HepG2 (cell line): ENCODE measurements around the gene COL18A1. TPM values are rescaled to one million over a fixed set of nuclear protein-coding genes. Genes with fewer than 3 reads are reported as not detected.

ENCODE experiments used
- AFF4 ChIP-seq: sonication (generic); formaldehyde crosslinking; IDR thresholded peaks from 2 replicates; pipeline ENCODE4 v1.4.0; 2020; ENCODE audit warnings: missing genetic modification reagents
- FOXM1 ChIP-seq: sonication (generic); formaldehyde crosslinking; IDR thresholded peaks from 2 replicates; pipeline ENCODE4 v1.5.0; 2020; ENCODE audit warnings: missing genetic modification reagents
- ISX ChIP-seq: sonication (generic); formaldehyde crosslinking; conservative IDR thresholded peaks from 2 replicates; pipeline ENCODE4 v1.5.0; 2020; ENCODE audit warnings: missing genetic modification reagents
- NFE2L1 ChIP-seq: sonication (generic); formaldehyde crosslinking; IDR thresholded peaks from 2 replicates; pipeline ENCODE4 v1.4.0; 2020; ENCODE audit warnings: missing genetic modification reagents, mild to moderate bottlenecking, borderline replicate concordance
- NKX3-1 ChIP-seq: sonication (generic); formaldehyde crosslinking; IDR thresholded peaks from 2 replicates; pipeline ENCODE4 v1.5.0; 2020; ENCODE audit warnings: missing genetic modification reagents
- POLR2G ChIP-seq: fragments of 200-400 bp; formaldehyde crosslinking; IDR thresholded peaks from 2 replicates; pipeline ENCODE4 v1.6.1; 2018; ENCODE audit warnings: mild to moderate bottlenecking, low read depth, low read length, moderate library complexity
- PRDM10 ChIP-seq: sonication (generic); formaldehyde crosslinking; IDR thresholded peaks from 2 replicates; pipeline ENCODE4 v1.4.0; 2020; ENCODE audit warnings: low read depth, missing genetic modification reagents
- REST ChIP-seq, 2 experiments: IDR thresholded peaks; 2 replicates each; pipeline ENCODE4 v1.6.1; 2011 to 2012; ENCODE audit warnings: low read length in 2 of 2, borderline replicate concordance in 1 of 2, low read depth in 1 of 2, mild to moderate bottlenecking in 1 of 2, moderate library complexity in 1 of 2
- XRCC5 ChIP-seq: fragments of 200-400 bp; formaldehyde crosslinking; optimal IDR thresholded peaks from 2 replicates; pipeline ENCODE3; 2017; ENCODE audit warnings: mild to moderate bottlenecking, low read length
- ZBTB3 ChIP-seq: sonication (generic); formaldehyde crosslinking; IDR thresholded peaks from 2 replicates; pipeline ENCODE4 v1.4.0; 2020; ENCODE audit warnings: low read depth, mild to moderate bottlenecking, moderate library complexity, missing genetic modification reagents, borderline replicate concordance
- ZBTB7A ChIP-seq: sonication (generic); formaldehyde crosslinking; IDR thresholded peaks from 2 replicates; pipeline ENCODE4 v1.8.0; 2022; ENCODE audit warnings: mild to moderate bottlenecking, missing genetic modification reagents
- ZNF234 ChIP-seq: sonication (generic); formaldehyde crosslinking; conservative IDR thresholded peaks from 2 replicates; pipeline ENCODE4 v1.5.1; 2020; ENCODE audit warnings: mild to moderate bottlenecking, missing genetic modification reagents
- ZNF530 ChIP-seq: sonication (generic); formaldehyde crosslinking; IDR thresholded peaks from 2 replicates; pipeline ENCODE4 v1.5.0; 2020; ENCODE audit warnings: low read depth, mild to moderate bottlenecking, missing genetic modification reagents
- ZNF563 ChIP-seq: sonication (generic); formaldehyde crosslinking; IDR thresholded peaks from 2 replicates; pipeline ENCODE4 v1.8.0; 2022; ENCODE audit warnings: mild to moderate bottlenecking, moderate library complexity, missing genetic modification reagents
- ZNF761 ChIP-seq: sonication (generic); formaldehyde crosslinking; conservative IDR thresholded peaks from 2 replicates; pipeline ENCODE4 v1.4.0; 2020; ENCODE audit warnings: mild to moderate bottlenecking, missing genetic modification reagents
- ZSCAN31 ChIP-seq: sonication (generic); formaldehyde crosslinking; IDR thresholded peaks from 2 replicates; pipeline ENCODE4 v1.5.0; 2020; ENCODE audit warnings: low read depth, mild to moderate bottlenecking, missing genetic modification reagents
- polyA plus RNA-seq, 8 experiments: library from polyadenylated mRNA; depleted of rRNA in 3 of 8; stranded (reverse) in 7 of 8; unstranded in 1 of 8; fragments of >200 nt; fragmentation: Illumina TruSeq in 4 of 8; extraction: Trizol in 4 of 8; gene quantifications; 2 replicates each; pipeline versions ENCODE4 v1.2.1 to v1.2.3, GENCODE V29; 2011 to 2016; ENCODE audit warnings: low read depth in 4 of 8, missing spikeins in 1 of 8, mixed read lengths in 1 of 8; ENCODE audit not compliant: insufficient read depth in 1 of 8
- total RNA-seq, 5 experiments: library from RNA; depleted of rRNA; stranded (reverse); fragments of >200 nt; fragmentation: Illumina TruSeq; extraction: Trizol; gene quantifications; 2 replicates each; pipeline ENCODE4 v1.2.3, GENCODE V29; 2016; ENCODE audit warnings: low read depth in 1 of 5

COL18A1 gene
- total and polyA plus RNA-seq, 2 of the 13 experiments (the other 11 are each of a cell fraction or from before 2014, with no cell fraction given) = 79.0 to 102 TPM

- TF ChIP-seq REST (IDR thresholded peaks at IDR 0.05; ENCODE audit: borderline replicate concordance in 1 of 2, low read depth in 1 of 2, low read length in 2 of 2) = no peak
- no peak for TF ChIP-seq NKX3-1 (CRISPR knock-in tag)
- TF ChIP-seq ZBTB7A (CRISPR knock-in tag) = peak; percentile 91; the same call in 1 of the 2 replicates
- 0 out of 2 replicates have a peak, but pooled peaks have one; percentile 32 for TF ChIP-seq ZSCAN31 (CRISPR knock-in tag)
- no peak for TF ChIP-seq ZNF234 (CRISPR knock-in tag)
- no peak for TF ChIP-seq PRDM10 (CRISPR knock-in tag)
- no peak for TF ChIP-seq ZNF761
- TF ChIP-seq POLR2G = no peak
- TF ChIP-seq NFE2L1 (CRISPR knock-in tag) = no peak
- TF ChIP-seq ZNF530 = no peak
- no peak for TF ChIP-seq XRCC5
- TF ChIP-seq ZNF563 (CRISPR knock-in tag) = no peak
- no peak for TF ChIP-seq ISX (CRISPR knock-in tag)
- no peak for TF ChIP-seq ZBTB3 (CRISPR knock-in tag)
- TF ChIP-seq AFF4 (CRISPR knock-in tag) = no peak
- TF ChIP-seq FOXM1 (CRISPR knock-in tag) = no peak
Observed at GRCh38 chr21:45528981-45529784, 124.2 kb downstream of the COL18A1 start (continued).
